GM18517 (cell line): ENCODE measurements around the gene SENP1.
A peak's percentile ranks its signal among the peaks of the same experiment; 100 is the strongest.
"Not testable (repeated sequence)": the region's sequence is repeated elsewhere in the genome, so short reads cannot be mapped to it uniquely, and the experiment has no call there.

ENCODE experiments used
- ATAC-seq: cut with Tn5 transposase; IDR thresholded peaks from one replicate; pipeline ENCODE4 v1.9.1; 2021; ENCODE audit warnings: mild to moderate bottlenecking, moderate library complexity; ENCODE audit not compliant: unreplicated experiment

SENP1 gene

DNA sequence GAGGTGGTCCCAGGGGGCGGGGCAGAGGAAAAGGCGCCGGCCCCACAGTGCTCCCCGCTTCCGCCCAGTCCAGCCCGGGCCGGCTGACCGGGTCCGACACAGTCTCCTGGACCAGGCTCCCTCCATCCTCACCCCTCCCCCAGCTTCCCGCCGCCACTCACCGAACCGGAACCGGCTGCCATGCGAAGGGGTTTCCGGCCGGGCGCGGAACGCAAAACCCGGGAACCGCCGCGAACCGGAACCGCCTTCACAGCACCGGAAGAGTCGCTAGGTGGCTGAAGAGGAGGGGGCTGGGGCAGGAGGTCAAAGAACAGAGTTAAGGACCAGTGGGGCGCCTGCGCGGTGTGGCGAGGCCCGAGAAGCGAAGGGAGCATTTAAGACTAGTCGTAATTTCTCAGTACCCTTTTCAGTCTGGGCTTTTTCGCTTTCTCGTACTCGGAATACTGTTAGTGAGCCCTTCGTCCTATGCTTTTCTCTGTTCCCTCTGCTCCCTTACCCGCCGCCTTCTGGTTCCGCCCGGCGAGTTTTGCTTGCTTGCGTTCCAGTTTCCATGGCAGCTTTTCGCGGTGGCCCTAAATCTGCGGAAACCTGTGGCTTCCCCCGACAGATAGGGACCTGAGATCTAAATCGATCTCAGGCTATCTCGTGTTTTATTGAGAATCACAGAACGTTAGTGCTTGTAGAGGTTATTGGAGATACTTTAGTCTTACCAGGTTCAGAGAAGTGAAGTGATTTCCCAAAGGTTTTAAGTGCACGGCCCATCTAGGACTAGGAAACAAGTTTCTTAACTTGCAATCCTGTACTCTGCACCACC is at the start of gene SENP1:
Gene SENP1 (minus strand): TSS at position 213 of the 814 bp plus-strand sequence. CDS start 4,607 bp downstream, outside the sequence.
- peak; percentile 77 for ATAC-seq

DNA sequence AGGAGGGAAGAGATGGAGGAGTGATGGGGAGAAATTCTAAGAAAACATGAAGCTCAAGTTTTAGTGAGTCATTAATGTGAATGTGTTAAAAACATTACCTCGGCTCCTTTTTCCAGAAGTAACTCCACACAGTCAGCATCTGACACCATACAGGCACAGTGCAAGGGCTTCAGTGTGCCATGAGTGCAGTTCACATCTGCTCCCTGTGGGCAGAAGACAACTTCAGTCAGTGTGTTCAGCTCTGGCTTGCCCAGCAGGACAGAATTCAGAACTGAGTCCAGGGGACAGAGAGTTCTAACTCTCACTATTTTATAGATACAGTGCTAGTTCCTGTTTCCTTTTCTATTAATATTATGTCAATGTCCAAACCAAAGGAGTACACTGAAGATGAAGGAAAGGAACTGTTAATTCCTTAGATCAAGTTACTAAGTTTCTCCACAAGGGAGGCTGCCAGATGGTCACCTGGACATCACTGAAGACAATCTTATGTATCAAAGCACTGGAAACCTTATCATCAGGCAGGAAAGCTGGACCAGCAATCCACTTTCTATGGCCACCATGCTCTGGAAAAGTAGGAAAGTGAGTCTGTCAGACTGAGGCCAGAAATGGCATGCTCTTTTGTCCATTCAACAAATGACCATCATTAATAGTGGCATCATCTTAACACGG is 45.4 kb upstream of the SENP1 start:
- no peak for ATAC-seq

- ATAC-seq = no peak
Observed at GRCh38 chr12:48145981-48146380, 40.1 kb upstream of the SENP1 start.

DNA sequence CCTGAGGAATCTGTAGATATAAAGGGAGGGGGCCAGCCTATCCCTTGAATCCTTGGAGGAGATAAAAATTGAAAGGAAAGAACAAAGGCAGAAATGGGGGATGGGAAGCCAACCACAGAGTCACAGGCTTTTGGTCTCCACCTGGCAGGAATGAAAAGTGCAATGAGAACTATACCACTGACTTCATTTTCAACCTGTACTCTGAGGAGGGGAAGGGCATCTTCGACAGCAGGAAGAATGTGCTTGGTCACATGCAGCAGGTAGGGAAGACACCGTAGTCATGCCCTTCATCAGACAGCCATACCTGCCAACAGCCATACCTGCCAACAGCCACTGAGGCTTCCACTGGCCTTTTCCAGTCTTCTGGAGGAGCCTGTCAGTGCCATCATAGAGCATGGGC is 38.0 kb upstream of the SENP1 start:
- ATAC-seq = no peak

- ATAC-seq = no peak
Observed at GRCh38 chr12:48142818-48143674, 37.2 kb upstream of the SENP1 start.

DNA sequence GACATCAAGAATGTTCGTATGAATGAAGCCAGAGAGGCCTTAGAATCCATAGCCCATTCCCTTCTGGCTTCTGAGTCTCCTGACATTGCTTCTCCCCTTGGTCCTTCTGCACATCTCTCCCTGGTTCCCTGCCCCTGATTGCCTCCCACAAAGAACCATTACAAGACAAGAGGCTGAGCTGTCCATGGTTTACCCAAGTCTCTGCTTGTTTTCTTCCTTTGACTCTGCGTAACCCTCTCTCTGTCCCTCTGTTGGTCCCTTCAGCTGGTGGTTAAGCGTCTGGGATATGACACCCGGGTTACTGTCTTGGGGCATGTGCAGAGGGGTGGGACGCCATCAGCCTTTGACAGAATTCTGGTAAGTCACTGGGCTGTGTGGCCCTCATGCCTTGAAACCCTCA is 29.1 kb upstream of the SENP1 start:
- no peak for ATAC-seq

GRCh38 chr12:48132826-48133225 is 26.9 kb upstream of the SENP1 start:
- no peak for ATAC-seq

DNA sequence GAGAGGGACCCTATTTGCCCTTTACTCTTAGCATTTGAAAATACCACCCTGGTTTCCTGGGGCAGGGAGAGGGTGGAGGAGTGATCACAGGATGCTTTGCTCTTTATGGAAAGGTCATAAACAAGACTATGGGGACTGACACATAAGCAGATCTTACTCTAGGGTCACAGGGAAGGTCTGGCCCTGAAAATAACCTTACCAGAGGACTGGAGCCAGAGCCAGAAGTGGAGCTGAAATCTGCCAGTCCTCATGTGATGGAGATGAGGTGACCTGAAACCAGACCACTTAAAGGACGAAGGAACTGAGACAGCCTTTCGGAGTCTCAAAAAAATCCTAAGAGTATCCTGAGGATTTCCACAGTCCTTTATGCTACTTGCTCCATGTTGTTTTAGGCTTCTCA is 25.6 kb upstream of the SENP1 start:
- ATAC-seq = no peak

DNA sequence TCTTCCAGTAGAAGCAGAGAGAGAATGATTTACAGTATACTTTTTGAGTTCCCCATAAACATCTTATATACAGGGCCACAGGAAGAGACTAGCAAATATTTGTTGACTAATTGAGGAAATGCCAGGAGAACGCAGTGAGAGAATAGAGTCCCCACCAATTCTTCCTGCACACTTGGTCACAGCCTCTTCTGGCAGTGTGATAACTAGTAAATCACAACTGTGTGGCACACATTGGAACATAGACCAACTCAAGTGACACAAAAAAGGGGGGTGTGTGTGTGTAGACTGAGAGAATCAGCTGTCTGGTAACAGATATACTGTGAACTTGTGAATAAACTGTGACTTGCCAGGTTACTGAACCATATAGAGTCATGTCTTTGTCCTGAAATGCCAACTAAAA is 23.5 kb upstream of the SENP1 start:
- no peak for ATAC-seq

GRCh38 chr12:48128800-48129199 is 22.9 kb upstream of the SENP1 start:
- ATAC-seq = no peak

- ATAC-seq = no peak
Observed at GRCh38 chr12:48126953-48127630, 21.2 kb upstream of the SENP1 start.

GRCh38 chr12:48125985-48126384 is 20.1 kb upstream of the SENP1 start:
- ATAC-seq = no peak

- not testable (repeated sequence) for ATAC-seq
Observed at GRCh38 chr12:48125542-48125941, 19.7 kb upstream of the SENP1 start.

DNA sequence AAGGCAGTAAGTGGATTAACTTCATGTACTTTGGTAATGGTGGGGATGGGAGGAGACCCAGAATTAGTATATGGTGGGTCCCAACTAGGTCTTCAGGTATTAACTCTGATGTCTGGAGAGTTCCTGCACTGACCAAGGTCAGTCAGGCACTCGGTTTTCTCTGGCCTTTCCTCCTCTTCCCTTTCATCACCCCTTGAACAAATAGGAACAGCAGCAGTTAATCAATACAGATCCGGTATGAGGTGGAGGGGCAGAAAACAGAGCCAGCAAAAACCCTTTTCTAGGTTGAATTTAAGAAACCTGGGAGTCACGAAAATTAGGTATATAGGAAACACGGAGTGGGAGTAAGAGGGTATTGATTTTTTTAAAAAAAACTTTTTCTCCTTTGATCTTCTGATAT is 17.3 kb upstream of the SENP1 start:
- ATAC-seq = no peak

DNA sequence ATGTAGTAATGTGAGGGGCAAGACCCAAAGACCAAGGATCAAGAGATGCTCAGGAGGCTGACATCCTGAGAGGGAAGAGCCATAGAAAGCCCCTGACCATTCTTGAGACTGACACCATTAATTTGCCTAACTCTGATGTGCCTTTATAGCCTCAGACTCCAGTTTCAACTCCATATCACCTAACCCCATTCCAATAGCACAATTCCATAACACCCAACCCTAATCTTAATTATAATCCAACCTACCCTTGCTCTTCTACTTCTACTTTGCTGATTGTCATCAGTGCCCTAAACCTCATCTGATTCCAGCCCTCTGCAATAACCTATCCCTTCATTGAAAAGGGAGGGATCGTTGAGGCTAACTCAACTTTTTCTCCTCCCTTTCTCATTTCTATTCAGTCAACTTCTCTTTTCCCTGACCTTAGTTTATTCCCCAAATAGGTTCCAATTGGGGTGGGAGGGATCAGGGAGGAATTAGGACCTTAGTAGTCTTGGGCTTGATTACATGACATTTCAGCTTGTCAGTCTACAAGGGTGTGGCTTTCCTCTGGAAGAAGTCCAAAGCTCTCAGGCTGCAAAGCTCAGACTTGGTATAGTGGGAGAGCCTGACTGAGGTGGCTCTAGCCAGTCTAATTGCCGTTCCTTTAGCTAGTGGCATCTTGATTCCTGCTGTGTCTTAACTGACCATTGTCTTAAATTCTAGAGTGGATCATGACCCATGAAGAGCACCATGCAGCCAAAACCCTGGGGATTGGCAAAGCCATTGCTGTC is 16.4 kb upstream of the SENP1 start:
- ATAC-seq = no peak

DNA sequence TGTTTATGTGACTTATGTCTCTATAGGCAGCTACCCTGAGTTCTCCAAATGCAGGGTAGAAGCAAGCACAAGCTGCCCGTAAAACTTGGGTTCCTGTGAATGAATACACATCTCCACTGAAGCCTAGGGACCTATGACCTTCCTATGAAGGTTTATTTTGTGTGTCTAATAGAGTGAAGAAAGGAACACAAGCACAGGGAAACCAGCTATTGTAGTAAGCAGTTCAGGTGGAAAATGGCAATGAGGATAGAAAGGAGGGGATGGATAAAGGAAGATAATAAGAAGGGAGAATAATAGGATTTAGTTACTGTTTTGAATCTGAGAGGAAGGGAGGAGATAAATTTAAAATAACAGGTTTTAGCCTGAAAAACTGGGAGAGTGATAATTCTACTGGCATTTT is 15.6 kb upstream of the SENP1 start:
- no peak for ATAC-seq

DNA sequence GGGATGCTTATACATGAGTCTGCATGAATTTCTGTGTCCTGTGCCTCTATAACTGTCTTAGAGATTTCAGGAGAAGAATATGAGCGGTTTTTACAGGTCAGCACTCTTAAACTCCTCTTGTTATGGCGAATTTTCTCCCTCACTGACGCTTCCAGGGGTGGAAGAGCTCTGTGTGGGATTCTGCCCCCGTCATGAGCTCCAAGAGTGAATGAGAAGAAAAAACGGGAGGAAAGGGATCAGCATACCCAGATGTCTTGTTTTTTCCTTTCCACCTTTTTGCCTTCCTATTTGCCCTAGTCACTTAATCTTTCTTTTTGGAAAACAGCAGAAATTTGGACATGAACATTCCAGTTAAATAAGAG is 13.9 kb upstream of the SENP1 start:
- ATAC-seq = no peak

DNA sequence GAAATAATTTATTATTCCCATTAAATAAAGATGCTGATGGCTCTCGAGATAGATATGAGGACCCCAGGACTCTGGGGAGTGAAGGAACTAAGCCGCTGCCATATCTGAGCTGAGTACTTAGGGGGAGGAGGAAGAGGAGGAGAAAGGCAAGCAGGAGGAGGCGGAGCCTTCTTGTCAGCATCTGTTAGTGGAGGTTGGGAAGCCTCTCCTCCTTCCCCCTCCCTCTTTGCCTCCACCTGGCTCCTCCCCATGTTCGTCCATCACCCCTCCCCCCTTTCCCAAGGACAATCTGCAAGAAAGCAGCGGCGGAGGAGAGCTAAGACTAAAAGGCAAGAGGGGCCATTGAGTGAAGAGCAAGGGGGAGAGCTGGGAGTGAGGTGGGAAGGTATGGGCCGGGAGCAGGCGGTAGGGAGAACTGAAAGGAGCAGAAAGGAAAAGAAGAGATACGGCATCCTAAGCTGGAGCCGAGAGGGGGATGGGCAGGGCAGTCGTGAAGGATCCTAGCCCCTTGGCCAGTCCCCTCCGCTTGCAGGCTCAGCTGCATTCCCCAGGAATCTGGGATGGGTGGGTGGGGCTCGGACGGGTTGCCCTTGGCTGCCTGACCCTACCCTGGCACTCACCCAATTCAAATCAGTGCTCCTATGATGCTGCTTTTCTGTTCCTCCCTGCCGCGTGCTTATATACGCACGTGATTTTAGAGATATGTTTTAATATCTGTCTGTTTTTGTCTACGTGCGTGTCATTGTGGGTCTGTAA is 13.4 kb upstream of the SENP1 start, which contains the start of gene PFKM:
Gene PFKM (plus strand): TSS at position 287 of the 756 bp plus-strand sequence. CDS start 3,411 bp downstream, outside the sequence.
- peak; percentile 99 for ATAC-seq

- ATAC-seq = no peak
Observed at GRCh38 chr12:48118284-48118871, 12.5 kb upstream of the SENP1 start.
